Measurements from ENCODE around the gene PSD2.
A peak's percentile ranks its signal among the peaks of the same experiment; 100 is the strongest.

Gene PSD2

DNA sequence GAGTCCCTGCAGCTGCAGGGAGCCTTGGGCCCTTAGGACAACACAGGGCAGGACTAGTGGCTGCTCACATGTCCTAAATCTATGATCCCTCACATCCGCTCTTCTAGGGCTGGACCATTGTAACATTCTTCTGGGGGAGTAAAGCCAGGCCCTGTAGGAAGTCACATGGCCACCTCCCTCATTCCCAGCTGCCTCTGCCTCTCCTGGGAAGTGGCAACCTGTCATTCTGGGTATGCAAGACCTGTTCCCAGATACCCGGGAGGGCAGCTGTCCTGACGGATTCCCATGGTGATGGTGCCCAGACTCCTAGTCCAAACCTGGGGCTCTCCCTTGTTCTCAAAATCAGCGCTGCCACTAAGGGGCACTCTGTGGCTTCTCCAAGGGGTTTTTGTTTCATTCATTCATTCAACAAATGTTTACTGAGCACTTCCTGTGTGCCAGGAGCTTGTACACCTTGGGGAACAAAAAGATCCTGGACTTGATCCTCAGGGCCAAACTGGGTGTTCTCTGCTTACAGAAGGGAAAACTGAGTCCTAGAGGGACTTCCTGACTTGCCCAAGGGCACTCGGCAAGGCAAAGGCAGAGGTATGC, 85.6 kb downstream of the PSD2 start:
- peak in 1 of 14 donors; percentile 19 for DNase-seq

DNA sequence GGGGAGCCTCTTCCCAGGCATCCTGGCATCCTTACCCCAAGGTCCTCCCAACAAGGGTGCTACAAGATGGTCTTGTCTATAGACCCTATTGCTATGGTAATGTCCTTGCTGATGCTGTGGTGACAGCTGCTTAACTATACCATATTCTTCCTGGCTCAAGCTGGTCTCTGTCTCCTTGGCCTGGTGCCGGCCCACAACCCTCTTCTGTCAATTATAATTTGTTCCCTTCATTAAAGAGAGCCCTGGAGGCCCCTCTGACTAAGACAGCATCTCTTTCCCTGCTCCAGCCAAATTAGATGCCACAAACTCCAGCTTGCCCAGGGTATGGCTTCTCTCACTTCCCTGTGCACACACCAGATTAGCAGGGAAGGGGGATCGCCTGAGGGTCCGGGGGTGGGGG, 86.7 kb downstream of the PSD2 start:
- no peak for DNase-seq

DNA sequence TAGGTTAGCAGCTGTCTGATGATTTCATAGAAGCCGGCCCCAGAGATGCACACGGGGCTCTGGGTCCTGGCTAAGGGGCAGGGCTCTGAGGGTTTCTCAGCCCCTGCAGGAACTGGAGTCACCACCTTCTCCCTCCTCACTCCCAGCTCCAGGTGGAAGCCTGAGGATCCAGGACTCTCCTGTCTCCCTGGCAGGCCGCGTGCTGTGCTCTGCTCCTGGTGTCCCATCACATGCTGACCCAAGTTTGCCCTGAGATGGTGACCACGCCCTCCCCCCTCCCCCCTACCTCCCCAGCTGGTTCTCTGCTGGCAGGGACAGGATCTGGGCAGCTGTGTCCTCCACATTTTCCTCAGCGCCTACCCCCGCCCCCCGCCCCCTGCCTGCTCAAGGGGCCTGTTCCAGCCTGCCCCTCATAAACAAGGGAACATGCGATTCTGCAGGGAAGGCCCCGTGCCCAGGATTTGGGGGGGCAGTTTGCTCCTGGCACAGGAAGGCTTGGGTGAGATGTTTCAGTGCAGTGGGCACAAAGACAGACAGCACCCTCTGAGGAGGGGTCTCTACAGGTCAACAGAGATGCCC, 87.4 kb downstream of the PSD2 start:
- DNase-seq = no peak

DNA sequence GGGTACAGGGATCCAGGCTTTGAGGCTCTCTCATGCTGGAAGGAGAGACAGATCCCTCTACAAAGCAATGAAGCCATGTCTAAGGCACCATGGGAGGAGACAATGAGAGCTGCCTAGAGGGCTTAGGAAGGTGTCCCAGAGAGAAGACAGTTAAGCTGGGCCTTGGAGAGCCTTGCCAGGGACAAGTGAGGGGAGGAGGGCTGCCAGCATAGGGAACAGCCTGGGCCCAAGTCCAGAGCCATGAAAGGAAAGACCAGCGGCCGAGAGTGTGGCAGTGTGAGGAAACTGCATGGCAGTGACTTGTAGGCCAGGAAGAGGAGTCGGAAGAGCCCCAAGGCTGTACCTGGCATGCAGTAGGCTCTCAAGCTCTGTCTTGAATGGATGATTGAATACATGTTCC, 88.5 kb downstream of the PSD2 start:
- DNase-seq = peak in 2 of 14 donors; percentile 15 to 46

DNA sequence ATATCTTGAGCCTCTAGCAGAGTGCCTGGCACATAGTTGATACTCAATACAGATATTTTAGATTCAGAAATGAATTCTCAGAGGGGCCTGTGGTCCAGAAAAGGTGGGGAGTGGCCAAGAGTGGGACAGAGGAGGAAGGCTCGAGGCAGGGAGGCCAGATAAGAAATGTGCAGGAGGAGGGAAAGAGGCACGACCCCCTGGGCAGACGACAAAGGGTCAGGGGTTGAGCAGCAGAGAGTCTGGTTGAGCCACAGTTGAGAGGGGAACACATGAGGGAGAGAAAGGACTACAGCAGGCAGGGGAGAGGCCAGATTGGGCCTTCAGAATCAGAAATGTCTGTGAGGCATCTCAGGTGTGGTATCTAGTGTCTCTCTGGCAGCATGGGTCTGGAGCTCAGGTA, 89.1 kb downstream of the PSD2 start:
- no peak for DNase-seq

DNA sequence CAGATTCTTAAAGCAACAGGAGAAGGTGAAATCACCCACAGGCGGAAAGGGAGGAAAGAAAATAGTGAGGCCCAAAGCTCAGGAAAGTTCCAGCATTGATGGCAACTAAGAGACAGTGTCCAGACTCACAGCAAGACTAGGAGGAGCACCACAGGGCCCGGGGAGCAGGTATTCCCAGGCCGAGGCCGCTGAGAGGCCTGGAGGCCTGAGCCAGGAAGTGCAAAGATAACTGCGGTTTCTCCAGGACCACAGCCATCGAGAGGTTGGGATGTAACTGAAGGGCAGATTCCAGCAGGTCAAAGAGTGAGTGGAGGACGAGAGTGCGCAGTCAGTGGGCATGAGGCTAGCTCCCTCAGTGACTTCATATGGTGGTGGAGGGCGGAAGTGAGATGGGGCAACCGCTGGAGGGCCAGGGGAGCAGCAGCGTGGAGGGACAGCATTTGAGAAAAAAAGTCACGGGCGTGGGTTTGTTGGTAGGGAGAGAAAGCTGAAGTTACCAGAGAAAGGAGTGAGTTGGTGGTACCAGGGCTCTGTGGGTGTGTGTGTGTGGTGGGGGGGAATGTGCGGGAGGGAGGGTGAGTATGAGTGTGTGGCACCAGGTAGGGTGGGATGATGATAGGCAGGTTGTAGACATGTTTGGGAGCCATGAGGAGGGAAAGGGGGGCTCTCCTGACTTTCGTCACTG, 89.7 kb downstream of the PSD2 start:
- no peak for DNase-seq

DNA sequence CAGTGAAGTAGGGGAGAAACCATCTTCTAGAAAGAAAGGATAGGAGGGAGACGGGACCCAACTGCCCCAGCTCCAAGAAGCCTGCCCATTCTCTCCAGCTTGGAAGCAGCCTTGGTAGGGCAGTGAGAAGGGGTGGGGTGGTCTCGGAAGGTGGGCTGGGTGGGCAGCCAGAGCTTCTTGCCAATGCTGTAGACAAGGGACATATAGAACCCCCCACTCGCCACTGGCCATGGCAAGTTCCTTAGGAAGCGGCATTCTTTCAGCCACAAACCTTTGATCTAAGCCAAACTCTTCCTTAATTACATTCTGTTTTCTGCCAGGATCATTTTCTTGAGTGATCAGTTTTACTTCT, 90.2 kb downstream of the PSD2 start:
- DNase-seq = no peak

DNA sequence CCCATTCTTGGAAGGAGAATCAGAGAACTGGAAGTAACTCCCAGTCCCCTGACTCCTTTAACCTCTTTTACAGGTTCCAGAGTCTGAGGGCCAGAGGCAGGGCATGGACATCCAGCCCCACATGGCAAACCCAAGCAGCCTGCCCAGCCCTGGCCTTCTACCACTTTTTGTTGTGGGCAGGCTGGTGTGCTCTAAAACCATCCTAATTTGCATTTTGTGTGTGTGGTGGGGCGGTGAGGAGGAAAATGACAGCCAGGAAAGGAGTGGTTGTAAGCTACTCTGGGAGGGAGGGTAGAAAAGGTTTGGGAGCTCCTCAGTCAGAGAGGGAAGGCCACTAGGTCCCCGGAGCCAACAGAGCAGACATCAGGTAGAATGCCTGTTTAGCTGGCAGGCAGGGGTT, 90.6 kb downstream of the PSD2 start:
- DNase-seq = peak in 1 of 14 donors; percentile 14

DNA sequence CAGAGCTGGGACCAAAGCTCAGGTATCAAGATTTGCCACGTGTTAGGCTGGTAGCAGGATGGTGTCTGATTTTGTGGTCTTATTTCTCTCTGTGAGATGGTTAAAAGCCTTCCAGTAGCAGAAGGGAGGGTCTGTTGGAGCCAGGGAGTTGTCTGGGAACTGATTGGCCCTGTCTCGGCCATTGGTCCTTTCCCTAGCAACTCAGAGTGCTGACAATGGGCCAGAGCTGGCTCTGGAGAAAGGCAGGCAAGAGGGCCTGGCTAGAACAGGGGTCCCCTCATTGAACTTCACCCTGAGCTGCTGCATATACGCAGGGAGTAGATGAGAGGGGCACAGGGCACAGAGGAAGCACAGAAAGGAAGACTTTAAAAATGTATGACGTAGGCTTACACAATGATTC, 92.8 kb downstream of the PSD2 start:
- DNase-seq = peak in 1 of 14 donors; percentile 7

DNA sequence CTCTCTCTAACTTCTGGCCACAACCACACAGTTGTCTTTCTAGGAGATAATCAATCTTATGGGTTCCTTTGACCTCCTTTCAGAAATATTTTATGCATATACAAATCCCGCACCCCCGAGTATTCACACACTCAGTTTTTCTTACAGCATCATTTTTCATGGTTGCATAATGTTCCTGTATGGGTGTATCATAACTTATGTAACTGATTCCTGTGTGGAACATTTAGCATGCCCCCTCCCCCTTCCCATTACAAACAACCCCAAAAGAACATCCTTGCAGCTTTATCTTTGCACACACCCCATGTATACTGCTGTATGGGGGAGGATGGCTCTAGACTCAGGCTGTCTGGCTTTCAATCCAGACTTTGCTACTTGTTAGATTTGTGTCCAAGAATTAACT, 93.8 kb downstream of the PSD2 start:
- DNase-seq = no peak

DNA sequence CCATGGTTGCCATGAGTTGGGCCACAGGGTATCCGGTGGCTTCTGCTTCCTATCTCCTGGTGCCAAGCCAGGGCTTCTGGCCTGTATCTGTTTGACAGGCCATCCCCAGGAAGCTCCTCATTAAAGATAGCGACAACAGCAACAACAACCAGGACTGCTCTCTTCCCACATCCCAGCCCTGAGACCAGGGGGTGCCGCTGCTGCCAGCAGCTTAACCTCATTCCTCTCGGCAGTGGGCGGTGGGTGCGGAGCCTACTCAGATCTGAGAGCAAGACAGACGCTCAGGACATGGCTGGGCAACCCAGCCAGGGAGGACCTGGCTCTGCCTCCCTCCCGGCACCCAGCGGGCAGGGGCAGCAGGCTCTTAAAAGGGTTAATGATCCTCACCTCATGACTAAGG, 98.3 kb downstream of the PSD2 start:
- no peak for DNase-seq
